ENCODE measurements around the gene OPHN1.
"Not testable (repeated sequence)": the region's sequence is repeated elsewhere in the genome, so short reads cannot be mapped to it uniquely, and the experiment has no call there.

OPHN1 gene

GRCh38 chrX:68139791-68140190 is 293.5 kb downstream of the OPHN1 start:
- no peak for DNase-seq

DNA sequence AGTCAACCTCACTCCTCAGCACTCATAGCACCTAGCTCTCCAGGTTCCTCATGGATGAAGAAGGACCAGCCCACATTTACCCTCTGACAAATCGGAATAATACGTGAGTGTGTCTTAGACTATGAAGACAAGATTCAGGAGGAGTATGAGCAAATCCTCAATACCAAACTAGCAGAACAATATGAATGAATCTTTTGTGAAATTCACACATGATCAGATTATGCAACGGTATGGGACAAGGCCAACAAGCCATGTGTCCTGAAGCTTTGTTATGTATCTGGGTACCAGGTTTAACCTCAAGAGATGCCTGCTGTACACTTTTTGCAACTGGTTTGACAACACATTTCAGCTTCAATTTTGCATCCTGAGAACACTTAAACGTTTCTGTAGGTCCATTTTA is 300.1 kb downstream of the OPHN1 start:
- DNase-seq = no peak

- DNase-seq = no peak
These were observed 300.5 kb downstream of the OPHN1 start for GRCh38 chrX:68132749-68133148.

DNA sequence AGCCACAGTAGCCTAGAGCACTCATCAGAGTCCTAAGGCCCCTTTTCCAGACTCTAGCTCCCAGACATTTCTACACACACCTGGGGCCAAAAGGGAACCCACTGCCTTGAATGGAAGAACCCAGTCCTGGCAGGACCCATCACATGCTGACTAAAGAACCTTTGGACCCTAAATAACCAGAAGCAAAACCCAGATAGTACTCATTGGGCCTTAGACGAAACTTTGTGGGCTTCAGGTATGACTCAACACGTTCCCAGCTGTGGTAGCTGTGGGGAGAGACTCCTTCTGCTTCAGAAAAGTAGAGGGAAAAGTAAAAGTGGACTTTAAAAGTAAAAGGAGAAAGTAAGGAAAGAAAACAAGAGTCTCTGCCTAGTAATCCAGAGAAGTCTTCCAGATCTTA is 311.5 kb downstream of the OPHN1 start:
- DNase-seq = no peak

GRCh38 chrX:68121371-68121770 is 311.9 kb downstream of the OPHN1 start:
- no peak for DNase-seq

DNA sequence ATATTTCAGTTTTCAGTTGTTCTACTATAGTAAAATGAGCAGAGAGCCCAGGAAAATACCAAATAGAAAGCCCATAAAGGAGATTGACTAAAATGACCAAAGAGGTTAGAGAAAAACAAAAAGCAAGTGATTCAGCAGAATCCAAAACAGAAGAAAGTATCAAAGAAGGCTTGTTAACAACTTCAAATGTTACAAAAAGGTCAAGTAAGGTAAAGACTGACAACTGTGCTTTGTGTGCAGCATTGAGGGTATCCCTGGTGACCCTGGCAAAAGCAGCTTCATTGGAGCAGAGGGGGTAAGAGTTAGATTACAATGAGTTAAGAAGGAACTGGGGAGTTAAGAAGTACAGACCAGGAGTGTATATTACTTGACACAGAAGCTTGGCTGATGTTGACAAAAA is 317.9 kb downstream of the OPHN1 start:
- DNase-seq = no peak

- no peak for DNase-seq
These were observed 318.6 kb downstream of the OPHN1 start for GRCh38 chrX:68114573-68115129.

DNA sequence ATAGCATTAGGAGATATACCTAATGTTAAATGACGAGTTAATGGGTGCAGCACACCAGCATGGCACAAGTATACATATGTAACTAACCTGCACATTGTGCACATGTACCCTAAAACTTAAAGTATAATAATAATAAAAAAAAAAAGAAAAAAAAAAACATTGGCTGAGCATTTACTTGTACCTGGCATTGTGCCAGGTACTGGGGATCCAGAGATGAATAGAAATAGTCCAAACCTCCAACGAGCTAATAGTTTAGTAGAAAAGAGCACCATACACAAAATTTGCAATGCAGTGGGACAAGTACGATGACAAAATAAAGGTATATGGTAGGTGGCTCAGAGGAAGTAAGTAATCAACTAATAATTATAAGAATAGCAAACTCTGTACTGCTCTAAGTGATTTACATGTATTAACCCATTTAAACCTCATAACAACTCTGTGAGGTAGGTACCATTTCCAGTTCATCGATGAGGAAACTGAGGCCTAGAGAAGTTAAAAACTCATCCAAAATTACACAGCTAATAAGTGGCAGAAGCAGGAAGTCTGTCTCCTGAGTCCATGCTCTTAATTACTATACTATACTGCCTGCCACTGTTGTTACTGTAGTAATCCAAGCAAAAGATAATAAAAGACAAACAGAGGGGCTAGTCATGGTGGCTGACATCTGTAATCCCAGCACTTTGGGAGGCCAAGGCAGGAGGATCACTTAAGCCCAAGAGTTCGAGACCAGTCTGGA is 319.3 kb downstream of the OPHN1 start:
- DNase-seq = no peak

GRCh38 chrX:68112321-68112720 is 321.0 kb downstream of the OPHN1 start:
- DNase-seq = no peak

DNA sequence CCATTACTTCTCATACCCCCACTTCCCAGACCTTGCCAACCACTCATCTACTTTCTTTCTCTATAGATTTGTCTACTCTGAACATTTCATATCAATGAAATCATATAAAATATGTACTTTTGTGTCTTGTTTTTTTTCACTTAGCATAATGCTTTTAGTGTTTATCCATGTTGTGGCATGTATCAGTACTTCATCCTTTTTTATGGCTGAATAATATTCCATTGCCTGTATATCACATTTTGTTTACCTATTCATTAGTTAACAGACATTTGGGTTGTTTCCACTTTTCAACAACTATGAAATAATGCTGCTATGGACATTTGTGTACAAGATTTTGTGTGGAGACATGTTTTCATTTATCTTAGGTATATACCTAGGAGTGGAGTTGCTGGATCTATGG is 324.1 kb downstream of the OPHN1 start:
- DNase-seq = no peak

GRCh38 chrX:68098431-68098830 is 334.9 kb downstream of the OPHN1 start:
- DNase-seq = no peak

GRCh38 chrX:68090266-68090665 is 343.0 kb downstream of the OPHN1 start:
- DNase-seq = no peak

DNA sequence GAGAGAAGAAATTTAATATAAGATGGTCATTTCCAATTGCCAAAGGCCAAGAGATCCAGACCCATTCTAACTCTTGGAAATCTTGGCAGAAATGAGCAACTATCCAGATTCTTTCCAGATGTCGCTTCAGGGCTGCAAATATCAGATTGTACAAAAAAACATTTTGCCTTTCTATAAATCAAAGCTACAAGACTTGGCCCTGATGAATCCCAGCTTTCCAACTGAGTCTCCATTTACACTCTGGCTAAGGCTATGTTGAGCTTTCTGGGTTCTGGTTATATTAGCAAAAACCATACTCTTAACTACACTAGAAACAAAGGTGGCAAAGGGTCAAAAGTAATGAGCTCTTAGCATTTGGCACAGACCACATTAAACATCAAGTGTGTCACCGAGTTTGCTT is 345.8 kb downstream of the OPHN1 start:
- DNase-seq = no peak

- DNase-seq = no peak
These were observed 346.6 kb downstream of the OPHN1 start for GRCh38 chrX:68086709-68087108.

GRCh38 chrX:68084765-68085164 is 348.5 kb downstream of the OPHN1 start:
- DNase-seq = no peak

DNA sequence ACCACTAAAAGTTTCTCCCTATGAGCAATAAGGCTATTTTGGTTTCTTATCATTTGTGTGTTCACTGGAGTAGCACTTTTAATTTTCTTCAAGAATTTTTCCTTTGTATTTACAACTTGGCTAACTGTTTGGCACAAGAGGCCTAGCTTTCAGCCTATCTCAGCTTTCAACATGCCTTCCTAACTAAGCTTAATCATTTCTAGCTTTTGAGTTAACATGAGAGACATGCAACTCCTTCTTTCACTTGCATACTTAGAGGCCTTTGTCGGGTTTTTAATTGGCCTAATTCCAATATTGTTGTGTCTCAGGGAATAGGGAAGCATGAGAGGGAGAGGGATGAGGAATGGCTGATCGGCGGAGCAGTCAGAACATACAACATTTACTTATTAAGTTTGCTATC is 349.8 kb downstream of the OPHN1 start:
- DNase-seq = no peak

GRCh38 chrX:68079961-68080360 is 353.3 kb downstream of the OPHN1 start:
- no peak for DNase-seq

DNA sequence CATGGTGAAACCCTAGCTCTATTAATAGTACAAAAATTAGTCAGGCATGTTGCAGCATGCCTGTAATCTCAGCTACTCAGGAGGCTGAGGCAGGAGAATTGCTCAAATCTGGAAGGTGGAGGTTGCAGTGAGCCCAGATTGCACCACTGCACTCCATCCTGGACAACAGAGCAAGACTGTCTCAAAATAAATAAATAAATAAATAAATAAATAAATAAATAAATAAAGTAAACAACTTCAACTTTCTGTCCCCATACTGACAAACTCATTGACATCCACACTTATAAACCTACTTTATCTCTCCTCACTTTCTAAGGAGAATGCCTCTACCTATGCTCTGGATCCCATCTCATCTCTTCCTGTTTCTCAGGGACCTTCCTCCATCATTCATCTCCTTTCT is 354.5 kb downstream of the OPHN1 start:
- DNase-seq = not testable (repeated sequence)

DNA sequence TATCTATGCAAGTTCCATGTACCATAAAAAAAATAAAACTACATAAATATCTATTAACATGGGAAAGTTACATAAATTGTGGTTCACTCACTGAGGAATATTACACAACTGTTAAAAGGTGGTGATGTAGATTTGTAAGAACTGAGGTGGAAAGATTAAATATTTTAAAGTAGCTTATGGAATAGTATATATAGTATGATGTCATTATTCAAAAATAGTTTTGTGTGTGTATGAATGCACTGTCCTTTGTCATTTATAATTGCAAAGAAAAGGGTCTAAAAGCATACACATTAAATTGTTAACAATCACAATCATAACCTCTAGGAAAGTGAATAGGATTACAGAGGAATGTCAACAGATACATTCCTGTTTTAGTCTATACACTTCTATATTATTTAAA is 355.9 kb downstream of the OPHN1 start:
- no peak for DNase-seq

- DNase-seq = no peak
These were observed 361.3 kb downstream of the OPHN1 start for GRCh38 chrX:68072041-68072440.

DNA sequence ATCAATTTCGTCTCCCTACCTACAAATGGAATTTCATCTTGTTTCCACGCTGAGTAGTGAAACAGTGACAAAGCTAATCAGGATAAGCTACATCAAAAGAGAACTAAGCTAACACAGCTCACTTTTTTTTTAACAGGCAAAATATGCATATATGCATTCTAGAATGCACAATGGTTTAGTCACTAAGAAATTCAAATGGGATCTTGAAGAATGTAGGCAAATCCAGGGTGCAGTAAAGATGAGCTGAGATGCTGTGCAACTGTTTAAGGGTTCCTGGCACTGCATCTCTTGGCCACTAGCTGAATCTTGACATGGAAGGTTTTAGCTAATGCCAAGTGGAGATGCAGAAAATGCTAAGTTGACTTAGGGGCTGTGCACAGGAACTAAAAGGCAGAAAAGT is 363.2 kb downstream of the OPHN1 start:
- not testable (repeated sequence) for DNase-seq

- no peak for DNase-seq
These were observed 372.1 kb downstream of the OPHN1 start for GRCh38 chrX:68061206-68061535.

- DNase-seq = no peak
These were observed 372.6 kb downstream of the OPHN1 start for GRCh38 chrX:68060506-68061205.

- DNase-seq = no peak
These were observed 373.8 kb downstream of the OPHN1 start for GRCh38 chrX:68059469-68059868.

DNA sequence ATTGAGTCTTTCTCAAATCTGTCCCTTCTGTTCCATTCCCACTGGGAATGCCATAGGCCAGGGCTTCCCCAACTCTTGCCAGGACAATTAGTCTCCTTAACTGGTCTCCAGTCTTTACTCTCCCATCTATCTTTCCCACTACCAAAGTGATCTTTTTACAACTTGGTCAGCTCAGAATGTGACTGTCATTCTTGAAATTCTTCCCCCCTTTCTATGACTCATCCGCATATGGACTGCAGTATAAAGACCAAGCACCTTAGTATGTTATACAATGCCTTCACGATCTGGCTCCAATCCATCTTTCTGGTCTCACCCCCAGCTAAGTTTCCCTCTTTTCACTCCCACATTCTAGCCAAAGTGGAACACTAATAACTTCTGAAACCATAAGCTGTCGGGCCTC is 383.8 kb downstream of the OPHN1 start:
- DNase-seq = no peak
